ENCODE data around the gene ORC6.

The ORC6 gene

DNA sequence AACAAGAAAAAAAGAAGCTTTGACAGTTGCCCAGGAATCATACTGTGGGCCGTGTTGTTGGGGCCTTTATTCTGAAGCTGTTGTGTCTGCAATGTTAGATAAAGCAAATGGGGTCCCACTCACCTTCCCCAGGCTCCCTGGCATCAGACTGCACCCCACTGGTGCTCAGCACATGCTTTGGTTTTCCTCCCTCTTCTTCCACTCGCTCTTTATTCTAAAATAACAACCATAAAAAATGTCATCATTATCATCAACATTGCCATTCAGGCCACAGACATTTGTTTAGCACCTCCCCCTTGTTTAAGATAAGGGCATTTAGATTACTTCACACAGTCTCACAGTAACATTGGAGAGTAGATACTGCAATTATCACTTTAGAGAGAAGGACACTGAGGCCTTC lies 50.5 kb downstream of the ORC6 start:
- H3K4me3 ChIP-seq (ENCODE audit: control insufficient read depth in 1 of 7, extremely low read depth in 1 of 7, insufficient read depth in 4 of 7, low read depth in 2 of 7, low read length in 6 of 7) = no peak overlapping the region
- ChIA-PET POLR2A (no interaction called here), CTCF (no interaction called here)
- peak in 1 of 3 donors; percentile 14 for DNase-seq
- WGBS (ENCODE audit: insufficient coverage) = no CpG with 5 or more reads among the region's 2 CpGs
- H3K4me1 ChIP-seq (ENCODE audit: control extremely low read depth in 1 of 4, control insufficient read depth in 4 of 4, insufficient read depth in 4 of 4, low read length in 3 of 4) = peaks cover 3 to 18% (median 9%) of the 10 kb centered on the region in 4 experiments
- H3K27ac ChIP-seq (ENCODE audit: insufficient read depth in 1 of 2, low read depth in 1 of 2, low read length in 2 of 2, poor library complexity in 1 of 2, severe bottlenecking in 2 of 2) = no peak overlapping the region
- no peaks in the 10 kb centered on the region for H3K36me3 ChIP-seq (ENCODE audit: control insufficient read depth in 4 of 4, insufficient read depth in 4 of 4, low read length in 3 of 4)
- H3K27me3 ChIP-seq (replicated peaks in 2 of 5; ENCODE audit: control insufficient read depth in 4 of 5, insufficient read depth in 5 of 5, low read length in 4 of 5) = no peaks in the 10 kb centered on the region
- H3K9me3 ChIP-seq (ENCODE audit: control extremely low read depth in 1 of 5, control insufficient read depth in 4 of 5, insufficient read depth in 2 of 5, low read depth in 1 of 5, low read length in 4 of 5) = no peaks in the 10 kb centered on the region

- H3K9me3 ChIP-seq (ENCODE audit: control extremely low read depth in 1 of 5, control insufficient read depth in 4 of 5, insufficient read depth in 2 of 5, low read depth in 1 of 5, low read length in 4 of 5) = no peaks in the 10 kb centered on the region
- POLR2A ChIA-PET = interaction anchor here (0.6 kb wide), 1 partner anchor 20 kb away, joined by 3 read pairs; no protein-coding TSS in a partner anchor
- no peaks in the 10 kb centered on the region for H3K27me3 ChIP-seq (replicated peaks in 2 of 5; ENCODE audit: control insufficient read depth in 4 of 5, insufficient read depth in 5 of 5, low read length in 4 of 5)
- CTCF ChIA-PET = interaction anchor here (1.2 to 1.3 kb wide), 3 partner anchors 8 to 42 kb away, joined by 3 read pairs; no protein-coding TSS in a partner anchor
- peak overlapping the region in 3 of 7 experiments; percentile 2 to 48 (median 6) for H3K4me3 ChIP-seq (ENCODE audit: control insufficient read depth in 1 of 7, extremely low read depth in 1 of 7, insufficient read depth in 4 of 7, low read depth in 2 of 7, low read length in 6 of 7)
- H3K27ac ChIP-seq (ENCODE audit: insufficient read depth in 1 of 2, low read depth in 1 of 2, low read length in 2 of 2, poor library complexity in 1 of 2, severe bottlenecking in 2 of 2) = no peak overlapping the region
- H3K36me3 ChIP-seq (ENCODE audit: control insufficient read depth in 4 of 4, insufficient read depth in 4 of 4, low read length in 3 of 4) = no peaks in the 10 kb centered on the region
- DNase-seq = peak; percentile 17 to 72 (median 59)
- peaks cover 4 to 24% (median 15%) of the 10 kb centered on the region in 4 experiments for H3K4me1 ChIP-seq (ENCODE audit: control extremely low read depth in 1 of 4, control insufficient read depth in 4 of 4, insufficient read depth in 4 of 4, low read length in 3 of 4)
- WGBS (ENCODE audit: insufficient coverage) = 31% methylated on average over 8 of the region's 10 CpGs
Observed at GRCh38 chr16:46743232-46743719, 53.8 kb downstream of the ORC6 start.

DNA sequence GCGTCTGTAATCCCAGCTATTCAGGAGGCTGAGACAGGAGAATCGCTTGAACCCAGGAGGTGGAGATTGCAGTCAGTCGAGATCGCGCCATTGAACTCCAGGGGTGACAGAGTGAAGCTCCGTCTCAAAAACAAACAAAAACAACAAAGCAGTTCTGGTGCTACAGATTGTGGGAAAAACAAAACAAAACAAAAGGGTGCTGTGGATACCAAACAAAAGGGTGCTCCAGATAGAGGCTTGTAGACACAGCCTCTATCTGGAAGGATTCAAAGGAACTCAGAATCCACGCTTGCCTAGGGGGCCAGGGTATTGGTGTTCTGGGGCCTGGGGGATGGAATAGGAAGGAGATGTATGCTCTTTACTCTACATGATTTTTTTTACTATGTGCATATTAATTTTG lies 56.2 kb downstream of the ORC6 start:
- CTCF ChIA-PET = interaction anchor here (1.5 kb wide), 1 partner anchor 10 kb away, joined by 3 read pairs; no protein-coding TSS in a partner anchor
- Histone ChIP-seq H3K4me1 (ENCODE audit: control extremely low read depth in 1 of 4, control insufficient read depth in 4 of 4, insufficient read depth in 4 of 4, low read length in 3 of 4) (peaks cover 4 to 30% (median 25%) of the 10 kb centered on the region in 4 experiments), H3K27me3 (replicated peaks in 2 of 5; ENCODE audit: control insufficient read depth in 4 of 5, insufficient read depth in 5 of 5, low read length in 4 of 5) (no peaks in the 10 kb centered on the region), H3K4me3 (ENCODE audit: control insufficient read depth in 1 of 7, extremely low read depth in 1 of 7, insufficient read depth in 4 of 7, low read depth in 2 of 7, low read length in 6 of 7) (no peak overlapping the region), H3K36me3 (ENCODE audit: control insufficient read depth in 4 of 4, insufficient read depth in 4 of 4, low read length in 3 of 4) (no peaks in the 10 kb centered on the region), H3K27ac (ENCODE audit: insufficient read depth in 1 of 2, low read depth in 1 of 2, low read length in 2 of 2, poor library complexity in 1 of 2, severe bottlenecking in 2 of 2) (no peak overlapping the region), H3K9me3 (ENCODE audit: control extremely low read depth in 1 of 5, control insufficient read depth in 4 of 5, insufficient read depth in 2 of 5, low read depth in 1 of 5, low read length in 4 of 5) (no peaks in the 10 kb centered on the region)
- POLR2A ChIA-PET = no interaction called here
- no peak for DNase-seq
- WGBS (ENCODE audit: insufficient coverage) = 100% methylated on average over 2 of the region's 7 CpGs

- Histone ChIP-seq H3K4me3 (ENCODE audit: control insufficient read depth in 1 of 7, extremely low read depth in 1 of 7, insufficient read depth in 4 of 7, low read depth in 2 of 7, low read length in 6 of 7) (no peak overlapping the region), H3K36me3 (ENCODE audit: control insufficient read depth in 4 of 4, insufficient read depth in 4 of 4, low read length in 3 of 4) (no peaks in the 10 kb centered on the region), H3K27me3 (replicated peaks in 2 of 5; ENCODE audit: control insufficient read depth in 4 of 5, insufficient read depth in 5 of 5, low read length in 4 of 5) (no peaks in the 10 kb centered on the region), H3K27ac (ENCODE audit: insufficient read depth in 1 of 2, low read depth in 1 of 2, low read length in 2 of 2, poor library complexity in 1 of 2, severe bottlenecking in 2 of 2) (no peak overlapping the region), H3K9me3 (ENCODE audit: control extremely low read depth in 1 of 5, control insufficient read depth in 4 of 5, insufficient read depth in 2 of 5, low read depth in 1 of 5, low read length in 4 of 5) (no peaks in the 10 kb centered on the region), H3K4me1 (ENCODE audit: control extremely low read depth in 1 of 4, control insufficient read depth in 4 of 4, insufficient read depth in 4 of 4, low read length in 3 of 4) (peaks cover 4 to 30% (median 25%) of the 10 kb centered on the region in 4 experiments)
- no peak for DNase-seq
- 100% methylated on average over 12 of the region's 15 CpGs for WGBS (ENCODE audit: insufficient coverage)
- POLR2A ChIA-PET = no interaction called here
- CTCF ChIA-PET = interaction anchor here (1.3 to 1.5 kb wide), 3 partner anchors 8 to 42 kb away, joined by 3 to 4 read pairs (median 3); no protein-coding TSS in a partner anchor
Observed at GRCh38 chr16:46746821-46747776, 57.6 kb downstream of the ORC6 start.
